HG03060 (cell line): ENCODE data around the gene AHCYL1.
"Not testable (repeated sequence)": the region's sequence is repeated elsewhere in the genome, so short reads cannot be mapped to it uniquely, and the experiment has no call there.

Experiments
- ATAC-seq: cut with Tn5 transposase; IDR thresholded peaks from one replicate; pipeline ENCODE4 v1.9.1; 2021; ENCODE audit warnings: low read depth, moderate number of reproducible peaks; ENCODE audit not compliant: unreplicated experiment

AHCYL1 gene

DNA sequence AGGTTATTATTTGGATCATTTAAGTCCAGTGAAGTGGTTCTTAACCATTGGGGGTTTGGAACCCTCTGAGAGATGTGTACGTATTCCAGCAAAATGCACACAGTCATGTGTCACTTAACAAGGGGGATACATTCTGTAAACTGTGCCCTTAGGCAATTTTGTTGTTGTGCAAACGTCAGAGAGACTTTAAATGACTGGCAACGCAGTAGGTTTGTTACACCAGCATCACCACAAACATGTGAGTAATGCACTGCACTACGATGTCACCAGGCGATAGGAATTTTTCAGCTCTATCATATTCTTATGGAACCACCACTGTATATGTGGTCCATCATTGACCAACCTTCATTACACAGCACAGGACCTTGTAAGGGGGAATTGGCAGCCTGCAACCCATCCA is 11.9 kb downstream of the AHCYL1 start:
- ATAC-seq = no peak

DNA sequence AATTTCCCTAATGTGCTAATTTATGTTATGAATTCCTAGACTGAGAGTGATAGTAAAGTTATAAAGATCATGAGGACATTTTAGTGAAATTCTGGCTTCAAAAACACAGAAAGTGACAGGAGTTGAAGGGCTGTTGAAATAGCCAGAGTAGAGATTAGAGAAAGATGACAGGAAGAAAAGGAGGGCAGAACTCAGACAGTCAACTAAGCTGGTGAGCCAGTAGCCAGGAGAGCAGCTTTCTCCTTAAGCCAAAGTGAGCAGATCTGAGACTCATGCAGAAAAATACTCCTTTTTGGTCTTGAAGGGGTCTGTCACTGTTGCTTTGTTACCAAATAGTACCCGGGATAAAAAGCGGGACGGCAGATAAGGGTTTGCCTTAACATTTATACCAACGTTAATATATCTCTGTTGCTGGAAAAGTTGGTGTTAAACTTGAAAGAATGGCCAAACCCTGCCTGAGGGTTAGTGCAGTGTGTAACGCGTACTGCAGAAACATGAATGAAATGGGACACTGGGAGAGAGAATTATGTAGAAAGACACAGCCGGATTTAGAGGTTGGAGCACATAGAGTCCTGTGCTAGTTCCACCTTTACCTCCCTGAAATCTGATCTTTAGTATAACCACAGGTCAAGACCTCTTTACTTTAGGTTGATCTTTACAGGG is 12.8 kb downstream of the AHCYL1 start:
- no peak for ATAC-seq

DNA sequence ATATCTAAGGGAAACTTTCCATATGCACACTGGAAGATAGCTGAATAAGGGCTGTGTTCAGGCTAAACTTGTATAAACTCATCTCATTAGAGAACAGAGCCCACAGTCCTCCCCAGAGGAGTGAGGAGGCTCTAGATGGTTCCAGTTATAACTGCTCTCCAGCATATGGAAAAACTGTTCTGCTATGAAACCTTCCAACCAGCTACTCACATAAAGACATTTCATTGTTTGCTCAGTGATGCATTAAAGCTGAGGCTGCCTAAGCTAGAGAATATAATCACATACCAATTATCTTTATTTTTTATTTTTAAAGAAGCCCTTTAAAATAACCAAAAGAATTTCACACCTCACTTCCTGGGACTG is 13.3 kb downstream of the AHCYL1 start:
- no peak for ATAC-seq

GRCh38 chr1:110002695-110003094 is 18.1 kb downstream of the AHCYL1 start:
- no peak for ATAC-seq

- ATAC-seq = no peak
Observed at GRCh38 chr1:110003747-110004428, 19.3 kb downstream of the AHCYL1 start.

GRCh38 chr1:110004583-110004982 is 20.0 kb downstream of the AHCYL1 start:
- no peak for ATAC-seq

DNA sequence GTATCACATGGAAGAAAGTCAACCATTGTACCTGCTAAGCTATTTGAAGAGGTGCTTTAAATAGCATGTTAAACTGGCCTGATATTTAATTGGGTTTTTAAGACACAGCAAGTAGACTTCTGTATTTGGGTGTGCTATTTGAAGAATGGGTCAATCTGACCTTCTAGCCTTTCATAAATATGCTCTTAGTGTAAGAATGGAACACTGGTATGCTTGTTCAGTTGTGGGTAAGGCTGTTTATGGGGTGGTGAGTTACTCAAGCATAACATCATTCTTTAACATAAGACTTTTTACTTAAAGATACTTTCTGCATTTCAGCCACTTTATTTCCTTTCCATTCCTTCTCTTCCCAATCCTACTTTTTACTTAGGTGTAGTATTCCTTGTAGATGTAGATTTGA is 21.4 kb downstream of the AHCYL1 start:
- no peak for ATAC-seq

GRCh38 chr1:110006516-110006915 is 22.0 kb downstream of the AHCYL1 start:
- no peak for ATAC-seq

DNA sequence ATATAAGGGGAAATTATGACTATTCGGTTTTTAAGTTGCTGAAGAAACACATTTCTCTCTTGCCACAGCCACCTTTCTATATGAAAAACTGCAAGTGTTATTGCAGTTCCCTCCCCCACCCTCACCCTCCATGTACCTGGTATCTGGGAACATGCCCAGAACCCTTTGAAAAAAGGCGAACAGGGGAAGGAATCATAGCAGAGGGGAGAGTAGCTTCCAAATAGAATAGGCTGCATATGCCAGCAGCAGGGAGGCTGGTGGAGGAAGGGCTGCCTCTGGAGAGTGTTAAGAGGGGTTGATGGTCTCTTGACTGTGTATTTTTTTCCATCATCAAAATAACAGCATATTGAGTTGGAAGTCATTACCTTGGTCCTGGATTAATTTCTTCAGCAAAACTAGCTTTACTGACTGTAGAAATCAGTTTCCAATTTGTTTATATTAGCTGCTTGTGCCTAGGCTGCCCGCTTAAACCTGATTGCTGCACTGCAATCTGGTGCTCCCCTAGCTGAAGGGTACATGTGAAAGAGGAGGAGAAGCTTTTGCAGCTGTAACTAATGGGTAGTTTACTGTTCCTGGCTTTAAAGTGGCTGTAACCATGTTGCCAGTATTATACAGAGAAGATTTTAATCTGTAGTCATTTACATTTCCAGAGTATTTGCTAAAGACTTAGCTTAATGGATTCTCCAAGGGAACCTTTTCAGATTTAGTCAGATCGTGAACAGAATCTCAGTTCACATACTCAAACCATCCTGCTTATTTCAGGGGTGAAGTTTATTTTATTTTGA is 22.7 kb downstream of the AHCYL1 start:
- no peak for ATAC-seq

GRCh38 chr1:110008971-110009565 is 24.5 kb downstream of the AHCYL1 start:
- ATAC-seq = no peak

DNA sequence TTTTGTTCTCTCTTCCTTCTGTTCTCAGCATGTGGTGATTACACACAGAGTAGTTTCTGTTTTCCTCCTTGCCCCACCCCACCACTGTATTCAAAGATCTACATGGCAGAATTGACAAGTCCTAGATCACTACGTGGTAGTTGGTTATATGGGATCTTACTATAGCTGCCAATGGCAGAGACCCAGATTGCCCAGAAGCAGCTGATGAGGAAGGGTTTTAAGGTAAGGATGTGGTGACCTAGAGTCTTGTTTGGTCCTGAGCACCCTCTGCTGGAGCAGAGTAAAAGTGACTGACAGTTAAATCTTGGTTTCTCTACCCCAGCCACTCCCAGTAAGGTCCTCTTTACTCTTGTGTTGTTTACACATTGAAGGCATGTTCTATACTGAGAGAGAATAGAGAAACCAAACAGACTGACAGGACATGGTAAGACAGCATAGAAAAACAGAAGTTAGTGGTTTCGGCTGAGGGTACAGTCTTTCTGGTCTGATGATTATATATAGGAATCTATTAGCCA is 27.0 kb downstream of the AHCYL1 start:
- peak; percentile 93 for ATAC-seq

DNA sequence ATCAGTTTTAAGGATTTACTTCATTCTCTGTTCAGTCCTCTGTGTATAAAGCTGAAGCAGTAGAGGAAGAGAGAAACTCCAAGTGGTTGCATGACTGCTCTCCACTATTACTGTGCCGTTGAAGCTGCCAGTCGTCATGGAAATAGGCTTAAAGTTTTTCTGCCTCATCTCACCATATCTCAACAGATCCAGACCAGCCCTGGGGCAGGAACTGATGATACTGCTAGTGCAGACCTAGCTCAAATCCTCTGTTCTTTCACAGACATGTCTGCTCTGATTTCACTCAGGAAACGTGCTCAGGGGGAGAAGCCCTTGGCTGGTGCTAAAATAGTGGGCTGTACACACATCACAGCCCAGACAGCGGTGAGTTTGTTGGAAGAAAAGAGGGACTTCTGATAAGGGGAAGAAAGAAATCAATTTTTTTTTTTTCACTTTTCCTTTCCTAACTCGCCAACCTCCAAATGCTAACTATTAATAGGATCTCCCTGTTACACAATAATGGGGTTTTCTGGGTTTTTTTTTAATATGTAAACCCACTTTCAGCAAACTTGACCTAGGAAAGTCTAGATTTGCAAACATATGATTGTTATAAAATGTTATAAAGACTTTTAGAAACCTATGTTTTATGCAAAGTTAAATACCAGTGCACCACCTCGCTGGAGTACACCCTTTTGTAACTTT is 27.7 kb downstream of the AHCYL1 start:
- peak; percentile 24 for ATAC-seq

DNA sequence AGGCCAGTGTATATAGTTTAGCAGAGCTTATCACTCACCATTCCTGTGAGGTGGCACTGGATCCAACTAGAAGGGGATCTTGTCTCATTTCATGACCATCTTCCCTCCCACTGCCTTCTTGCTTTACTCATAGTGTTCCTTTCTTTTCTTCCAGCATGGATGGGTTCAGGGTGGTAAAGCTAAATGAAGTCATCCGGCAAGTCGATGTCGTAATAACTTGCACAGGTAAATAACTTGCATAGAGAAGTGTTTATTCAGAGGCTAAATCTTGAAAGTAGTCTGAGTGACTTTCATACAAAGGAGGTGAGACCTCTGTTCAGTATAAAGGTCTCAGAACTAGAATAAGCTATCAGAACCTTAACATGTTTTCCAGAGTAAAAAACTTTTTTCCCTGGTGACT is 33.2 kb downstream of the AHCYL1 start:
- no peak for ATAC-seq

DNA sequence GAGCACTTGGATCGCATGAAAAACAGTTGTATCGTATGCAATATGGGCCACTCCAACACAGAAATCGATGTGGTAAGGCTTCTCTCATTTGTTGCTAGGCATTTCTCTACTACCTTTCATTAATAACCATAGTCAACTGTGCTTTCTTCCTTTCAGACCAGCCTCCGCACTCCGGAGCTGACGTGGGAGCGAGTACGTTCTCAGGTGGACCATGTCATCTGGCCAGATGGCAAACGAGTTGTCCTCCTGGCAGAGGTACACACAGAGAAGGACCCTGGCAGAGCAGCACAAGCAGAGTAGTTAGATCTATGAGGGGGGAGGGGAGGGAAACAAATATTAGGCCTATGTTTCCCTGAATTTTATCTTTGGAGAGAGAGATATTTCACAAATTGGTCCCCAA is 33.8 kb downstream of the AHCYL1 start:
- no peak for ATAC-seq

- ATAC-seq = no peak
Observed at GRCh38 chr1:110019770-110020169, 35.2 kb downstream of the AHCYL1 start.

GRCh38 chr1:110021285-110021684 is 36.7 kb downstream of the AHCYL1 start:
- ATAC-seq = no peak

DNA sequence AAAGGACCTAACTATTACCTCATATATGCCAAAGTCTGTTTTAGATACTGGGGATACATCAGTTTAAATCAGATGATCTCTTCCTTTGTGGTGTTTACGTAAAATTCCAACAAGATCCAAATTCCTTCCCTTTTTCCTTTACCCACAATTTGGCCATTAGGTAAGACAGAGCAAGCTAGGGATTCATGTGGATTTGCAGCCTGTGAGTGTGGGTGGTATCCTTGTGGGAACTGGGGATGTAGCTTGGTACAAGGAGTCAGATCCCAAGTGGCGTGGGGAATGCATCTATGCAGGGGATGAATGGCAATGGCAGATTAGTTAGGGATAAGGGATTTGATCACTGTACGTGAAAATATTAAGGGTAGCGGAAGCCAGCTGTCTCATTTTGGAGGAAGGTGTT is 40.0 kb downstream of the AHCYL1 start:
- no peak for ATAC-seq

GRCh38 chr1:110030687-110031086 is 46.1 kb downstream of the AHCYL1 start:
- ATAC-seq = not testable (repeated sequence)

DNA sequence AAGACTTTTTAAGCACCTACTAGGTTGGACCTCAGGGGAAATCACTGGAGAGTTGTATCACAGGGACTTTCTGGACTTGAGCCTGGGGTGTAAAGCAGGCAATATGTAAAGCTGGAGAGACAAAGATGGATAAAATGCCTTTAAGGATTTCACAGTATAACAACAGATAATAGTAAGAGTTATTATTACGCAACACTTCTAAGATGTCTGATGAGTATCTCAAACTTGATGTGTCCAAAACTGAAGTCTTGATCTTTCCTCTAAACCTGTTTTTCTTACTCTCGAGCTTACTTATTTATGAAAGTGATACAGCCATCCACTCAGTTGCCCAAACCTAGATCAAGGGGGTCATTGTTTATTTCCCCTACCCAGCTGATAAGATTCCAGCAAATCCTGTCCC is 47.8 kb downstream of the AHCYL1 start:
- no peak for ATAC-seq

DNA sequence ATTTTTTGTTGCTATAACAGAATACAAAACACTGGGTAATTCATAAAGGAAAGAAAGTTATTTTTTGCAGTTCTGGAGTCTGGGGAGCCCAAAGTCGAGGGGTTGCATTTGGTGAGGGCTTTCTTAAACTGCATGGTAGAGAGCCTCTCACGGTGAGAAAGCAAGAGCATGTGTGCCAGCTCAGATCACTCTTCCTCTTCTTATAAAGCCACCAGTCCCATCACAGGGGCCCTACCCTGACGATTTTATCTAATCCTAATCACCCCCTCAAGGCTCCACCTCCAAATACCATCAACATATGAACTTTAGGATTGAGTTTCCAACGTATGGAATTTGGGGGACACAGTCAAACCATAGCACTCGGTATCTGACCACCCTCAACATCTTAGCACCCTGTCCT is 48.9 kb downstream of the AHCYL1 start:
- no peak for ATAC-seq

DNA sequence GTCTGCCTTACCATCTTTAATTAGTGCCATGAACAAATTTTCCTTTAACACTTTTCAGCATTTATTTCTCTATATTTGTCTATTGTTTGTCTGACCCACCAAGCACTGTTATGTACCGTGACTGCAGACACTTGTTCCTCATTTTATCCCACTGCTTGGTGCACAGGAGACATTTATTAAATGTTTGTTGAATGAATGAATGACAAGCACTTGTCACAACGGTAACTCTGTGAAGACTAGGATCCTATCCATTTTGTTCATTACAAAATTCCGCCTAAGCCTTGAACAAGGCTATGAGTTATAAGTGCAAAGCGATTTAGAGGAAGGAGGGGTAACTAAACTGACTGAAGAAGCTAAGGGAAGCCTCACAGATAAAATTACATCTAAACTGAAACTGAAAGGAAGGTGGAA is 49.5 kb downstream of the AHCYL1 start:
- no peak for ATAC-seq
